ENCODE measurements around the gene GRIN1.

Gene GRIN1

GRCh38 chr9:137172901-137173795 is 34.2 kb downstream of the GRIN1 start:
- TF ChIP-seq CTCF (IDR thresholded peaks at IDR 0.05): no peak
- peaks cover 78% of the 10 kb centered on the region for H3K27me3 ChIP-seq

GRCh38 chr9:137173796-137174664 is 35.1 kb downstream of the GRIN1 start:
- Histone ChIP-seq H3K27me3 (peaks cover 70% of the 10 kb centered on the region), H3K4me1 (ENCODE audit: control insufficient read depth in 1 of 2, insufficient read depth in 1 of 2, low read depth in 1 of 2, low read length in 1 of 2) (peaks cover 0 to 4% of the 10 kb centered on the region in 2 experiments), H3K4me3 (ENCODE audit: low read depth in 1 of 2, low read length in 1 of 2) (no peak overlapping the region), H3K27ac (no peak overlapping the region), H3K36me3 (peaks cover 25% of the 10 kb centered on the region), H3K9me3 (no peaks in the 10 kb centered on the region)
- no peak for TF ChIP-seq CTCF (IDR thresholded peaks at IDR 0.05)

More at GRCh38 chr9:137172901-137173795, 34.2 kb downstream of the GRIN1 start:
- Histone ChIP-seq H3K27ac (no peak overlapping the region), H3K4me1 (ENCODE audit: control insufficient read depth in 1 of 2, insufficient read depth in 1 of 2, low read depth in 1 of 2, low read length in 1 of 2) (peaks cover 0 to 4% of the 10 kb centered on the region in 2 experiments), H3K36me3 (peaks cover 16% of the 10 kb centered on the region), H3K4me3 (ENCODE audit: low read depth in 1 of 2, low read length in 1 of 2) (no peak overlapping the region), H3K9me3 (no peaks in the 10 kb centered on the region)

- Histone ChIP-seq H3K4me3 (ENCODE audit: low read depth in 1 of 2, low read length in 1 of 2) (no peak overlapping the region), H3K36me3 (peaks cover 33% of the 10 kb centered on the region), H3K27me3 (peaks cover 62% of the 10 kb centered on the region)
Observed at GRCh38 chr9:137174722-137175293, 35.9 kb downstream of the GRIN1 start.

GRCh38 chr9:137175345-137175961 is 36.5 kb downstream of the GRIN1 start:
- no peak for TF ChIP-seq CTCF (IDR thresholded peaks at IDR 0.05)
- Histone ChIP-seq H3K27ac (no peak overlapping the region), H3K36me3 (peaks cover 39% of the 10 kb centered on the region), H3K4me3 (ENCODE audit: low read depth in 1 of 2, low read length in 1 of 2) (no peak overlapping the region), H3K9me3 (no peaks in the 10 kb centered on the region), H3K4me1 (ENCODE audit: control insufficient read depth in 1 of 2, insufficient read depth in 1 of 2, low read depth in 1 of 2, low read length in 1 of 2) (no peaks in the 10 kb centered on the region), H3K27me3 (peaks cover 55% of the 10 kb centered on the region)

More at GRCh38 chr9:137174722-137175293, 35.9 kb downstream of the GRIN1 start:
- TF ChIP-seq CTCF (IDR thresholded peaks at IDR 0.05): no peak
- Histone ChIP-seq H3K4me1 (ENCODE audit: control insufficient read depth in 1 of 2, insufficient read depth in 1 of 2, low read depth in 1 of 2, low read length in 1 of 2) (no peaks in the 10 kb centered on the region), H3K9me3 (no peaks in the 10 kb centered on the region), H3K27ac (no peak overlapping the region)
